OCI-LY7 (cell line): Measurements from ENCODE around the gene CRHR1.

Experiments
- EZH2phosphoT487 ChIP-seq: fragments of 200-600 bp; sonication (generic); IDR thresholded peaks from 2 replicates; pipeline ENCODE4 v1.6.1; 2018; ENCODE audit warnings: low read depth, borderline replicate concordance, mild to moderate bottlenecking, mixed run types, antibody characterized with exemption, low read length, moderate library complexity, mixed read lengths
- TF ChIP-seq, protein P1 (sequence below): fragments of 200-600 bp; sonication (generic); conservative IDR thresholded peaks from 2 replicates; pipeline ENCODE4 v1.5.1; 2014; ENCODE audit warnings: mild to moderate bottlenecking, antibody characterized with exemption, low read length, moderate library complexity, mixed read lengths

DNA sequence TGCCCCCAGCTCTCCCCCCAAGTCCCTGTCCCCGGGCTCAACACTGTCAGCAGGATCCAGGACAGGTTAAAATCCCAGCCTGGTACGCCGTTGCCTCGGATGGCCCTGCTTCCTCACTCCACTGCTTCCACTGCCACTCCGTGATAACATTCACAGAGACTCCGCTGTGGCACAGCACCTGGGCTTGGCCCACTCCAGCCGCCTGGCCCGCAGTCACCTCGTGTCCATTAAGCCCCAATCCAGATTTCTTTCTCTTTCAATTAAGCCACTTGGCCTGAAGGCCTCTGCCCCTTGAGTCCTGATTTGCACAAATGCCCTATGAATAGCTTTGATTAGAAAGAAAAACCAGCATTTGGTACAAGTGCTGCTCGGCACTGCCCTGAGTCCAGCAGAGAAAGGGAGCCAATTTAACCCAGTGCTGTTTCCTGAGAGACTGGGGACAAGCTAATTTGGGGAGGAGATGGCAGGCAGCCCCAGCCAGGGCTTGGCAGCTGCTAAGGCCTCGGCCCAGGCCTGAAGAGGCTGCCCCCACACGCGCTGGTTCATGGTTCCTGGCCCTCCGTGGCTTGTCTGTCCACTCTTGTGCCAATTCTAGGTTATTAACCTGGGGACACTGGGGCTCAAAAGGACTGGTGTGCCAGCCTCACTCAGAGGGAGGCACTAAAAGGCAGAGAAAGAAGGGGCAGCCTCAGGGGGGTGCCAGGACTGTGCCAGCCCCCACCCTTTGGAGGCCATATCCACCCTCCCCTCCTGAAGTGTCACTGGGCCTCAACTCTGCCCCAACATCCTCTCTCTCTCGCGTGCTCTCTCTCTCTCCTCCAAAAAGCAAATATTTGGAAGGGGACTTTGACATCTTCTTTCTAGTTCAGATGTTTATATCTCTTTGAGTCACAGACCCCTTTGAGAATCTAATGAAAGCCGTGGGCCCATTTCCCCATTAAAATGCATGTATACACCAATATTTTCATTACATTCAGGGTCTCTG is 30.8 kb downstream of the CRHR1 start:
- TF ChIP-seq, protein P1, sequence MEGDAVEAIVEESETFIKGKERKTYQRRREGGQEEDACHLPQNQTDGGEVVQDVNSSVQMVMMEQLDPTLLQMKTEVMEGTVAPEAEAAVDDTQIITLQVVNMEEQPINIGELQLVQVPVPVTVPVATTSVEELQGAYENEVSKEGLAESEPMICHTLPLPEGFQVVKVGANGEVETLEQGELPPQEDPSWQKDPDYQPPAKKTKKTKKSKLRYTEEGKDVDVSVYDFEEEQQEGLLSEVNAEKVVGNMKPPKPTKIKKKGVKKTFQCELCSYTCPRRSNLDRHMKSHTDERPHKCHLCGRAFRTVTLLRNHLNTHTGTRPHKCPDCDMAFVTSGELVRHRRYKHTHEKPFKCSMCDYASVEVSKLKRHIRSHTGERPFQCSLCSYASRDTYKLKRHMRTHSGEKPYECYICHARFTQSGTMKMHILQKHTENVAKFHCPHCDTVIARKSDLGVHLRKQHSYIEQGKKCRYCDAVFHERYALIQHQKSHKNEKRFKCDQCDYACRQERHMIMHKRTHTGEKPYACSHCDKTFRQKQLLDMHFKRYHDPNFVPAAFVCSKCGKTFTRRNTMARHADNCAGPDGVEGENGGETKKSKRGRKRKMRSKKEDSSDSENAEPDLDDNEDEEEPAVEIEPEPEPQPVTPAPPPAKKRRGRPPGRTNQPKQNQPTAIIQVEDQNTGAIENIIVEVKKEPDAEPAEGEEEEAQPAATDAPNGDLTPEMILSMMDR: no peak
- TF ChIP-seq EZH2phosphoT487: no peak
